HG03460 (cell line): Measurements from ENCODE around the gene CEP85L.

Source experiments
- ATAC-seq: cut with Tn5 transposase; IDR thresholded peaks from one replicate; pipeline ENCODE4 v1.9.1; 2021; ENCODE audit not compliant: unreplicated experiment

CEP85L gene

GRCh38 chr6:118625833-118626232 is 25.6 kb downstream of the CEP85L start:
- no peak for ATAC-seq

- no peak for ATAC-seq
Observed at GRCh38 chr6:118621799-118622470, 29.5 kb downstream of the CEP85L start.

GRCh38 chr6:118620202-118620601 is 31.2 kb downstream of the CEP85L start:
- no peak for ATAC-seq

- peak; percentile 90 for ATAC-seq
Observed at GRCh38 chr6:118618676-118619377, 32.6 kb downstream of the CEP85L start.

GRCh38 chr6:118617417-118617816 is 34.0 kb downstream of the CEP85L start:
- no peak for ATAC-seq

GRCh38 chr6:118611334-118611733 is 40.1 kb downstream of the CEP85L start:
- ATAC-seq: no peak

GRCh38 chr6:118606858-118607257 is 44.5 kb downstream of the CEP85L start:
- ATAC-seq: no peak

- ATAC-seq: no peak
Observed at GRCh38 chr6:118606268-118606667, 45.1 kb downstream of the CEP85L start.

- no peak for ATAC-seq
Observed at GRCh38 chr6:118603372-118603771, 48.0 kb downstream of the CEP85L start.

GRCh38 chr6:118602300-118602699 is 49.1 kb downstream of the CEP85L start:
- no peak for ATAC-seq

GRCh38 chr6:118598324-118598723 is 53.1 kb downstream of the CEP85L start:
- ATAC-seq: no peak

- no peak for ATAC-seq
Observed at GRCh38 chr6:118597636-118598035, 53.8 kb downstream of the CEP85L start.

GRCh38 chr6:118596774-118597320 is 54.5 kb downstream of the CEP85L start:
- ATAC-seq: no peak

GRCh38 chr6:118594877-118595276 is 56.5 kb downstream of the CEP85L start:
- ATAC-seq: no peak

GRCh38 chr6:118591897-118592296 is 59.5 kb downstream of the CEP85L start:
- ATAC-seq: no peak

GRCh38 chr6:118589649-118590365 is 61.6 kb downstream of the CEP85L start:
- ATAC-seq: no peak

- no peak for ATAC-seq
Observed at GRCh38 chr6:118589186-118589585, 62.2 kb downstream of the CEP85L start.

- no peak for ATAC-seq
Observed at GRCh38 chr6:118588626-118589025, 62.8 kb downstream of the CEP85L start.

- no peak for ATAC-seq
Observed at GRCh38 chr6:118586746-118587485, 64.5 kb downstream of the CEP85L start.

- ATAC-seq: no peak
Observed at GRCh38 chr6:118584911-118585310, 66.5 kb downstream of the CEP85L start.

GRCh38 chr6:118581489-118581959 is 69.9 kb downstream of the CEP85L start:
- no peak for ATAC-seq
